H9 (cell line): Measurements from ENCODE around the gene CCDC9B. TPM values are rescaled to one million over a fixed set of nuclear protein-coding genes. Genes with fewer than 3 reads are reported as not detected.

Source experiments
- DNase-seq: peaks from one replicate; pipeline ENCODE4 v3.0.0-alpha.2; 2017
- H2AFZ ChIP-seq: one replicate; pipeline ENCODE4 v1.6.1; 2013; ENCODE audit warnings: mild to moderate bottlenecking, low read length, control low read depth, moderate library complexity
- H2AK5ac ChIP-seq: 2 replicates; pipeline ENCODE4 v1.6.1; 2013; ENCODE audit warnings: low read length, control low read depth, mixed read lengths; ENCODE audit not compliant: insufficient read length
- H2BK120ac ChIP-seq: one replicate; pipeline ENCODE4 v1.6.1; 2013; ENCODE audit warnings: low read depth, mild to moderate bottlenecking, low read length, control low read depth, inconsistent platforms; ENCODE audit not compliant: poor library complexity, severe bottlenecking
- H2BK12ac ChIP-seq: 2 replicates; pipeline ENCODE4 v1.6.1; 2013; ENCODE audit warnings: low read length, control low read depth, mixed read lengths, low read depth; ENCODE audit not compliant: insufficient read length
- H2BK15ac ChIP-seq: 2 replicates; pipeline ENCODE4 v1.6.1; 2013; ENCODE audit warnings: low read depth, low read length, control low read depth
- H2BK20ac ChIP-seq: one replicate; pipeline ENCODE4 v1.6.1; 2013; ENCODE audit warnings: low read depth, mild to moderate bottlenecking, low read length, control low read depth, inconsistent platforms; ENCODE audit not compliant: poor library complexity, severe bottlenecking
- H2BK5ac ChIP-seq: 2 replicates; pipeline ENCODE4 v1.6.1; 2013; ENCODE audit warnings: low read length, control low read depth, mixed read lengths; ENCODE audit not compliant: insufficient read length
- H3K14ac ChIP-seq: 2 replicates; pipeline ENCODE4 v1.6.1; 2013; ENCODE audit warnings: low read length, control low read depth; ENCODE audit not compliant: insufficient read depth
- H3K18ac ChIP-seq: 2 replicates; pipeline ENCODE4 v1.6.1; 2013; ENCODE audit warnings: low read depth, mild to moderate bottlenecking, mixed read lengths, low read length, control low read depth; ENCODE audit not compliant: insufficient read length
- H3K23ac ChIP-seq: 2 replicates; pipeline ENCODE4 v1.6.1; 2013; ENCODE audit warnings: low read length, control low read depth, mixed read lengths, low read depth; ENCODE audit not compliant: insufficient read length
- H3K23me2 ChIP-seq: 2 replicates; pipeline ENCODE4 v1.6.1; 2013; ENCODE audit warnings: low read depth, mild to moderate bottlenecking, mixed read lengths, low read length, control low read depth; ENCODE audit not compliant: insufficient read length, poor library complexity, severe bottlenecking
- H3K27ac ChIP-seq: 2 replicates; pipeline ENCODE4 v1.5.1; 2013; ENCODE audit warnings: low read length, control low read depth, mixed read lengths, low read depth; ENCODE audit not compliant: insufficient read length
- H3K27me3 ChIP-seq: 2 replicates; pipeline ENCODE4 v1.6.1; 2013; ENCODE audit warnings: low read length, control low read depth, inconsistent platforms; ENCODE audit not compliant: insufficient read depth
- H3K4ac ChIP-seq: 2 replicates; pipeline ENCODE4 v1.6.1; 2013; ENCODE audit warnings: low read depth, mild to moderate bottlenecking, control low read depth, inconsistent platforms, low read length, moderate library complexity
- H3K4me1 ChIP-seq: 2 replicates; pipeline ENCODE4 v1.6.1; 2013; ENCODE audit warnings: low read length, control low read depth, inconsistent platforms; ENCODE audit not compliant: insufficient read depth
- H3K4me2 ChIP-seq: 2 replicates; pipeline ENCODE4 v1.6.1; 2013; ENCODE audit warnings: low read length, control low read depth, mixed read lengths; ENCODE audit not compliant: insufficient read length, insufficient read depth
- H3K56ac ChIP-seq: 2 replicates; pipeline ENCODE4 v1.6.1; 2013; ENCODE audit warnings: low read depth, mild to moderate bottlenecking, mixed read lengths, low read length, control low read depth; ENCODE audit not compliant: insufficient read length
- H3K79me1 ChIP-seq: 2 replicates; pipeline ENCODE4 v1.6.1; 2013; ENCODE audit warnings: low read depth, mild to moderate bottlenecking, moderate library complexity, low read length, control low read depth, inconsistent platforms; ENCODE audit not compliant: insufficient read depth, poor library complexity, severe bottlenecking
- H3K79me2 ChIP-seq: 2 replicates; pipeline ENCODE4 v1.6.1; 2013; ENCODE audit warnings: low read length, control low read depth, inconsistent platforms; ENCODE audit not compliant: insufficient read depth
- H3K9ac ChIP-seq: 2 replicates; pipeline ENCODE4 v1.6.1; 2013; ENCODE audit warnings: low read length, control low read depth, mixed read lengths; ENCODE audit not compliant: insufficient read length; ENCODE audit errors: extremely low read depth
- H3K9me3 ChIP-seq: one replicate; pipeline ENCODE4 v1.6.1; 2013; ENCODE audit warnings: low read depth, low read length, inconsistent platforms; ENCODE audit not compliant: control insufficient read depth
- H3T11ph ChIP-seq: one replicate; pipeline ENCODE4 v1.6.1; 2013; ENCODE audit warnings: mild to moderate bottlenecking, low read length, control low read depth, inconsistent platforms
- H4K20me1 ChIP-seq: one replicate; pipeline ENCODE4 v1.6.1; 2013; ENCODE audit not compliant: control insufficient read depth, insufficient read length, insufficient read depth
- H4K5ac ChIP-seq: 2 replicates; pipeline ENCODE4 v1.6.1; 2013; ENCODE audit warnings: low read depth, mild to moderate bottlenecking, mixed read lengths, low read length, control low read depth; ENCODE audit not compliant: insufficient read length
- H4K8ac ChIP-seq: replicated peaks from 2 replicates; pipeline ENCODE4 v1.6.1; 2013; ENCODE audit warnings: low read length, control low read depth, mixed read lengths, low read depth; ENCODE audit not compliant: insufficient read length
- H4K91ac ChIP-seq: 2 replicates; pipeline ENCODE4 v1.6.1; 2013; ENCODE audit warnings: low read depth, mild to moderate bottlenecking, moderate library complexity, mixed read lengths, low read length, control low read depth; ENCODE audit not compliant: insufficient read length
- H3K27ac Mint-ChIP-seq, 3 experiments: 2 replicates in 2 of 3; 3 replicates in 1 of 3; pipeline ENCODE4 v1.8.0; 2020 to 2021; ENCODE audit warnings: mixed read lengths in 3 of 3, mild to moderate bottlenecking in 1 of 3, moderate library complexity in 1 of 3
- H3K27me3 Mint-ChIP-seq: 2 replicates; pipeline ENCODE4 v1.8.0; 2021; ENCODE audit warnings: low read depth, mild to moderate bottlenecking, moderate library complexity, mixed read lengths
- H3K36me3 Mint-ChIP-seq, 3 experiments: 2 replicates in 2 of 3; 3 replicates in 1 of 3; pipeline ENCODE4 v1.8.0; 2020 to 2021; ENCODE audit warnings: low read depth in 3 of 3, mixed read lengths in 3 of 3; ENCODE audit not compliant: insufficient read depth in 1 of 3
- H3K4me1 Mint-ChIP-seq, 2 experiments: 2 replicates each; pipeline ENCODE4 v1.8.0; 2020; ENCODE audit warnings: mixed read lengths in 2 of 2
- H3K4me3 Mint-ChIP-seq, 2 experiments: 2 replicates in 1 of 2; 3 replicates in 1 of 2; pipeline ENCODE4 v1.8.0; 2020 to 2021; ENCODE audit warnings: mild to moderate bottlenecking in 2 of 2, mixed read lengths in 2 of 2, moderate library complexity in 1 of 2
- H3K9me3 Mint-ChIP-seq, 2 experiments: 2 replicates in 1 of 2; 3 replicates in 1 of 2; pipeline ENCODE4 v1.8.0; 2020; ENCODE audit warnings: mild to moderate bottlenecking in 2 of 2, mixed read lengths in 2 of 2, moderate library complexity in 1 of 2
- WGBS: extraction: QIAGEN DNeasy Blood & Tissue Kit; methylation state at CpG from one replicate; pipeline ENCODE4 v1.1.7; 2013; ENCODE audit warnings: missing lambda C conversion rate, low lambda C conversion rate, mixed read lengths; ENCODE audit not compliant: insufficient read length; ENCODE audit errors: extremely low coverage; 5-methylcytosine and 5-hydroxymethylcytosine counted together
- total RNA-seq: library from RNA; stranded (reverse); gene quantifications from 2 replicates; pipeline ENCODE4 v1.2.1, GENCODE V29; 2021
- TF ChIP-seq, protein P1 (sequence below): fragments of 200-600 bp; sonication (generic); conservative IDR thresholded peaks from 3 replicates; pipeline ENCODE4 v1.8.0; 2021; ENCODE audit warnings: antibody characterized with exemption, mild to moderate bottlenecking

CCDC9B gene
- total RNA-seq, 1 experiment from 2014 or later, result 0.48 TPM

DNA sequence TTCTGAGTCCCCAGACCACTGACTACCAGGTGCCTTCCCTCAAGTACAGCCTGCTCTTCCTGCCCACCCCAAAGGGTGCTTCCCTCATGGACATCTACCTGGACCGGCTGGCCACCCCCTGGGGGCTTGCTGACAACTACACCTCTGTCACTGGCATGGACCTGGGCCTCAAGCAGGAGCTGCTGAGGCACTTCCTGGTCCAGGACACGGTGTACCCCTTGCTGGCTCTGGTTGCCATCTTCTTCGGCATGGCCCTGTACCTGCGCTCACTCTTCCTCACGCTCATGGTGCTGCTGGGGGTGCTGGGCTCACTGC lies 26.6 kb upstream of the CCDC9B start:
- Histone ChIP-seq H3K27me3 (no peaks in the 10 kb centered on the region; the same call in 1 of the 2 replicates), H3T11ph (no peak overlapping the region), H2AFZ (no peak overlapping the region), H3K79me1 (no peaks in the 10 kb centered on the region), H2BK20ac (no peak overlapping the region), H3K9me3 (no peaks in the 10 kb centered on the region), H4K91ac (no peak overlapping the region), H2BK5ac (no peak overlapping the region), H2AK5ac (no peak overlapping the region), H2BK120ac (no peak overlapping the region), H4K5ac (no peak overlapping the region), H3K14ac (no peak overlapping the region), H3K9ac (no peak overlapping the region), H3K4me1 (no peaks in the 10 kb centered on the region; the same call in 1 of the 2 replicates), H3K18ac (no peak overlapping the region), H3K4ac (no peak overlapping the region), H4K8ac (no peak overlapping the region), H3K79me2 (no peaks in the 10 kb centered on the region), H3K4me2 (peak overlapping the region; percentile 1), H2BK12ac (no peak overlapping the region), H4K20me1 (no peaks in the 10 kb centered on the region), H2BK15ac (no peak overlapping the region), H3K56ac (no peak overlapping the region), H3K23ac (no peak overlapping the region), H3K23me2 (no peaks in the 10 kb centered on the region), H3K27ac (no peak overlapping the region)
- H3K27me3 Mint-ChIP-seq, result peaks cover 52% of the 10 kb centered on the region
- no peaks in the 10 kb centered on the region for H3K36me3 Mint-ChIP-seq
- no CpG with 5 or more reads among the region's 5 CpGs for WGBS
- peaks cover 0 to 2% of the 10 kb centered on the region in 2 experiments; a peak in 1 of 5 replicates for H3K9me3 Mint-ChIP-seq
- TF ChIP-seq, protein P1, sequence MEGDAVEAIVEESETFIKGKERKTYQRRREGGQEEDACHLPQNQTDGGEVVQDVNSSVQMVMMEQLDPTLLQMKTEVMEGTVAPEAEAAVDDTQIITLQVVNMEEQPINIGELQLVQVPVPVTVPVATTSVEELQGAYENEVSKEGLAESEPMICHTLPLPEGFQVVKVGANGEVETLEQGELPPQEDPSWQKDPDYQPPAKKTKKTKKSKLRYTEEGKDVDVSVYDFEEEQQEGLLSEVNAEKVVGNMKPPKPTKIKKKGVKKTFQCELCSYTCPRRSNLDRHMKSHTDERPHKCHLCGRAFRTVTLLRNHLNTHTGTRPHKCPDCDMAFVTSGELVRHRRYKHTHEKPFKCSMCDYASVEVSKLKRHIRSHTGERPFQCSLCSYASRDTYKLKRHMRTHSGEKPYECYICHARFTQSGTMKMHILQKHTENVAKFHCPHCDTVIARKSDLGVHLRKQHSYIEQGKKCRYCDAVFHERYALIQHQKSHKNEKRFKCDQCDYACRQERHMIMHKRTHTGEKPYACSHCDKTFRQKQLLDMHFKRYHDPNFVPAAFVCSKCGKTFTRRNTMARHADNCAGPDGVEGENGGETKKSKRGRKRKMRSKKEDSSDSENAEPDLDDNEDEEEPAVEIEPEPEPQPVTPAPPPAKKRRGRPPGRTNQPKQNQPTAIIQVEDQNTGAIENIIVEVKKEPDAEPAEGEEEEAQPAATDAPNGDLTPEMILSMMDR, result no peak
- DNase-seq, result no peak
- H3K4me1 Mint-ChIP-seq, result peaks cover 14 to 19% of the 10 kb centered on the region in 2 experiments
- H3K27ac Mint-ChIP-seq, result no peak overlapping the region
- peak overlapping the region; percentile 32 to 43; a peak in 2 of 5 replicates for H3K4me3 Mint-ChIP-seq
